Right cardiac atrium (tissue), 5 donors: Measurements from ENCODE around the gene LDLRAD4. TPM values are rescaled to one million over a fixed set of nuclear protein-coding genes. Genes with fewer than 3 reads are reported as not detected.

Experiments used
- ATAC-seq, 2 donors: fragments of 200-7000 bp; cut with Tn5 transposase; one replicate each; pipeline versions ENCODE4 v1.8.0 to v1.9.1; 2020; ENCODE audit warnings: moderate library complexity in 2 of 2, mild to moderate bottlenecking in 1 of 2
- DNase-seq, 3 donors: peaks; one replicate each; pipeline ENCODE4 v3.0.0-alpha.2; 2020
- H3K27ac ChIP-seq: one replicate; pipeline ENCODE4 v1.5.1; 2013; ENCODE audit warnings: mild to moderate bottlenecking, low read length, control low read depth, moderate library complexity
- H3K27me3 ChIP-seq: one replicate; pipeline ENCODE4 v1.6.1; 2013; ENCODE audit not compliant: control insufficient read depth, insufficient read depth
- H3K4me1 ChIP-seq: one replicate; pipeline ENCODE4 v1.6.1; 2013; ENCODE audit warnings: low read length; ENCODE audit not compliant: control insufficient read depth, insufficient read depth
- H3K4me3 ChIP-seq: one replicate; pipeline ENCODE4 v1.5.1; 2013; ENCODE audit warnings: low read length, control low read depth
- H3K9me3 ChIP-seq: one replicate; pipeline ENCODE4 v1.6.1; 2013; ENCODE audit warnings: low read length; ENCODE audit not compliant: control insufficient read depth
- WGBS: extraction: QIAGEN DNeasy Blood & Tissue Kit; methylation state at CpG from one replicate; pipeline ENCODE4 v1.1.7; 2013; 5-methylcytosine and 5-hydroxymethylcytosine counted together
- intact Hi-C, 4 donors: fragments of 100-400 bp; cut with DNase I; formaldehyde crosslinking; loops; one replicate each; pipeline versions ENCODE4 v1.11.0 to v1.14.0; 2022 to 2023
- polyA plus RNA-seq: library from polyadenylated mRNA; stranded (reverse); fragments of 200-250 nt; gene quantifications from one replicate; pipeline ENCODE4 v1.2.3, GENCODE V29; 2013
- total RNA-seq, 4 donors: library from RNA; stranded (reverse); fragmentation: NEBNext Ultra II Directional; extraction: Animal tissue kit (Norgen Biotek cat#: 25700); gene quantifications; one replicate each; pipeline ENCODE4 v1.2.1, GENCODE V29; 2021
- donor health status: healthy with polysubstance abuse.
- donor health status: DM: no; HTN: yes; CAD: no.
- donor health status: DM: no; HTN: no; CAD: no.
- donor health status: DM: no; HTN: yes; CAD: no; lungs with severe emphysema.
- donor health status: DM: yes; HTN: yes; CAD: no.

Gene LDLRAD4
- total and polyA plus RNA-seq, 5 donors: 25.7 to 159 (median 68.1) TPM

GRCh38 chr18:13620818-13621445 is 402.4 kb downstream of the LDLRAD4 start:
- ATAC-seq (no peak), DNase-seq (no peak)
- Histone ChIP-seq H3K4me1 (no peaks in the 10 kb centered on the region), H3K9me3 (no peaks in the 10 kb centered on the region), H3K27ac (no peak overlapping the region), H3K27me3 (no peaks in the 10 kb centered on the region), H3K4me3 (no peak overlapping the region)
- intact Hi-C loops: loop anchor here in 1 of 4 donors (10.0 kb wide), 1 partner anchor 406 kb away; the partner anchor contains the start of gene LDLRAD4
- WGBS: 95% methylated on average over 29 of the region's 29 CpGs

- H3K9me3 ChIP-seq: no peaks in the 10 kb centered on the region
- H3K4me1 ChIP-seq: no peaks in the 10 kb centered on the region
- H3K27me3 ChIP-seq: no peaks in the 10 kb centered on the region
- no peak overlapping the region for H3K4me3 ChIP-seq
- ATAC-seq (no peak), DNase-seq (no peak)
- intact Hi-C loops: loop anchor here in 1 of 4 donors (10.0 kb wide), 1 partner anchor 407 kb away; the partner anchor contains the start of gene LDLRAD4
- WGBS: 96% methylated on average over 23 of the region's 23 CpGs
- H3K27ac ChIP-seq: no peak overlapping the region
Measured at GRCh38 chr18:13621446-13621849, 402.9 kb downstream of the LDLRAD4 start.

- Histone ChIP-seq H3K27ac (no peak overlapping the region), H3K4me1 (no peaks in the 10 kb centered on the region), H3K27me3 (no peaks in the 10 kb centered on the region), H3K4me3 (no peak overlapping the region), H3K9me3 (no peaks in the 10 kb centered on the region)
- 92% methylated on average over 19 of the region's 19 CpGs for WGBS
- intact Hi-C loops: loop anchor here in 1 of 4 donors (10.0 kb wide), 1 partner anchor 407 kb away; the partner anchor contains the start of gene LDLRAD4
- DNase-seq (no peak), ATAC-seq (no peak)
Measured at GRCh38 chr18:13621886-13622619, 403.5 kb downstream of the LDLRAD4 start.

- Histone ChIP-seq H3K4me3 (no peak overlapping the region), H3K4me1 (no peaks in the 10 kb centered on the region), H3K27me3 (no peaks in the 10 kb centered on the region), H3K27ac (no peak overlapping the region), H3K9me3 (no peaks in the 10 kb centered on the region)
- ATAC-seq (no peak), DNase-seq (no peak)
- intact Hi-C loops: loop anchor here in 1 of 4 donors (10.0 kb wide), 1 partner anchor 408 kb away; the partner anchor contains the start of gene LDLRAD4
- 96% methylated on average over 8 of the region's 8 CpGs for WGBS
Measured at GRCh38 chr18:13622751-13623150, 404.2 kb downstream of the LDLRAD4 start.

DNA sequence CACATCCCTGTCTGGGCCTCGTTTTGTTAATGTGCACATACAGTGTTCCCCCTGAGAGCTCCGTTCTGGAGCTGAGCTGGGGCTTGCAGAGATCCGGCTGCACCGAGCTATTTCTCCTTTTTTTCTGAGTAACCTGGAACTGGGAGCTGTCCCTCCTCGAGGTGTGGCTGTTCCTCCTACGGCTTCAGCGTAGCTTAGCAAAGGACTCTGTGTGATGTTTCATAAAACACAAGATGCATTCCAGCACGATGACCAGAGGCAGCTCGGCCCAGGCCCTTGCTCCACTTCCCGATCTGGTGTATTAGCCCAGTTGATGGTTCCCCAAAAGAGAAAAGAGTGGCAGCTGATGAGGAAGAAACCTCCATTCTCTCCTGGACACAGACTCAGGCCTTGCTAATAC is 404.8 kb downstream of the LDLRAD4 start:
- Histone ChIP-seq H3K4me1 (no peaks in the 10 kb centered on the region), H3K27me3 (no peaks in the 10 kb centered on the region), H3K4me3 (no peak overlapping the region), H3K27ac (no peak overlapping the region), H3K9me3 (no peaks in the 10 kb centered on the region)
- 69% methylated on average over 10 of the region's 10 CpGs for WGBS
- ATAC-seq: no peak
- DNase-seq: no peak
- intact Hi-C loops: loop anchor here in 1 of 4 donors (10.0 kb wide), 1 partner anchor 409 kb away; the partner anchor contains the start of gene LDLRAD4

DNA sequence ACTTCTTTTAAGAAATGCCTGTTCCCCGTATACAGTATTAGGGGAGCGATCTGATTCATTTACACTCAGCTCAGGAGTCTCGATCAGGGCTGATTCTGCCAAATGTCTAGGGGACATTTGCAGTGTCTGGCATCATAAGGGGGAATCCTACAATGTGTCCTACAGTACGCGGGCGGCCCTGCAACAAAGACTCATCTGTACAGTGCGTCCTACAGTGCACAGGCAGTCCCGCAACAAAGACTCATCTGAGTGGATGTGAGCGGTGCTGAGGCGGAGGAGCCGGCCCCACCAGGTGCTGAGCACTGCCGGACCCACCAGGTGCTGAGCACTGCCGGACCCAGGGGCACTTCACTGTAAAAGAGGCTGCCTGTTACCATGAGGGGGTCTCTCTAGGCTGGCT is 405.3 kb downstream of the LDLRAD4 start:
- no peaks in the 10 kb centered on the region for H3K4me1 ChIP-seq

DNA sequence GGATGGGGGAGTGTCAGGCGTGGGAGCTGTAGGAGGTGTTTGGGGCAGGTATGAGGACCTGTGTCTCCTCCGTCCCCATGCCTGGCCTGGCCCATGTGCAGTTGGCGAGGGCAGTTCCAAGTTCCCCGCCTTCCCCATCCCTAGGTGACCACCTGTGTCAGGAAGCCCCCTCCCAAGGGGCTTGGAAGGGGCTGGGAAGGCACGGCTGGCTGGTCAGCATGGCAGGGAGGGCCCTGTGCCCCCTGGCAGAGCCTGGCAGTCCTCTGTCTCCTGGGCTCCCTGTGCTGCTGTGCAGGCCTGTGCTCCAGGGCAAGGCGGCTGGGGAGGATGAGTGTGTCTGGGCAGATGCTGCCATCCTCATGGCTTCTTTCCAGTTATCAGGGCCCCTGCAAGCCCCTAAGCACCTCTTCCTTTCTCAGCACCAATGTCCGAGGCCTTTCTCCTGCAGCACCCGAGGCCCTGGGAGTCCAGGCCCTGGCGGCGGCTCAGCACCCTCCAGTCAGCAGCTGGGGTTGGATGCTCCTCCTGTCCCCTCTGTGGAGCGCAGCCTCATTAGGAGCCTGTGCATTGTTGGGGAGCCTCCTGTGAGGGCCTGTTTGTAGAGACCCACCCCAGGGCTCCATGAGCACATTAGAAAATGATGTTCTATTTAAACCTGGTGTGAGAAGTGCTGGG is 406.1 kb downstream of the LDLRAD4 start:
- ATAC-seq (no peak), DNase-seq (no peak)
- Histone ChIP-seq H3K4me1 (no peaks in the 10 kb centered on the region), H3K27me3 (no peaks in the 10 kb centered on the region), H3K27ac (no peak overlapping the region), H3K4me3 (no peak overlapping the region), H3K9me3 (no peaks in the 10 kb centered on the region)
- intact Hi-C loops: loop anchor here in 1 of 4 donors (10.0 kb wide), 1 partner anchor 410 kb away; the partner anchor contains the start of gene LDLRAD4
- 88% methylated on average over 11 of the region's 11 CpGs for WGBS

More for the DNA sequence above, 405.3 kb downstream of the LDLRAD4 start:
- ATAC-seq (no peak), DNase-seq (no peak)
- intact Hi-C loops: loop anchor here in 1 of 4 donors (10.0 kb wide), 1 partner anchor 409 kb away; the partner anchor contains the start of gene LDLRAD4
- Histone ChIP-seq H3K27ac (no peak overlapping the region), H3K27me3 (no peaks in the 10 kb centered on the region), H3K9me3 (no peaks in the 10 kb centered on the region), H3K4me3 (no peak overlapping the region)
- 94% methylated on average over 13 of the region's 13 CpGs for WGBS

DNA sequence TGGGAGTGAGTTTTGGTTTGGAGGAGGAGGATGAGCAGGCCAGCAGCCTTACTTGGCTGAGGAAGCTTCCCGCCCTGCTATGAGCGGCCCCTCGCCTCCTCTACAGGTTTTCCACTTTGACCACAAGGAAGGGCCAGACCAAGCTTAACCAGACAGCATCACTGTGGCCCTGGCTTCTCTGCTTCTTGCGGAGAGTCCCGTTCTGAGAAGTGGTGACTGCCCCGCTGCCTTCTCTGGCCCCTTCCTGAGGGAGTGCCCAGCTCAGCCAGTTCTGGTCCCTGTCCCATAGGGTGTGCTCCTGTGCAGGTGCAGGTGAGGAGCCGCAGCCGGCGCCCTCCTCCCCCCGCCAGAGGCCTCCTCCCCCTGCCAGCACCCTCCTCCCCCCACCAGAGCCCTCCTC is 406.8 kb downstream of the LDLRAD4 start:
- H3K27me3 ChIP-seq: no peaks in the 10 kb centered on the region
- intact Hi-C loops: loop anchor here in 1 of 4 donors (10.0 kb wide), 1 partner anchor 411 kb away; the partner anchor contains the start of gene LDLRAD4
- ATAC-seq: no peak
- no peak for DNase-seq
- no peak overlapping the region for H3K4me3 ChIP-seq
- H3K27ac ChIP-seq: no peak overlapping the region
- WGBS: 94% methylated on average over 10 of the region's 10 CpGs
- no peaks in the 10 kb centered on the region for H3K4me1 ChIP-seq
- H3K9me3 ChIP-seq: no peaks in the 10 kb centered on the region

GRCh38 chr18:13625843-13626543 is 407.4 kb downstream of the LDLRAD4 start:
- no peak for DNase-seq
- no peak for ATAC-seq
- WGBS: 92% methylated on average over 8 of the region's 8 CpGs
- H3K27me3 ChIP-seq: no peaks in the 10 kb centered on the region
- intact Hi-C loops: loop anchor here in 1 of 4 donors (10.0 kb wide), 1 partner anchor 411 kb away; the partner anchor contains the start of gene LDLRAD4
- no peak overlapping the region for H3K4me3 ChIP-seq
- H3K27ac ChIP-seq: no peak overlapping the region
- no peaks in the 10 kb centered on the region for H3K4me1 ChIP-seq
- no peaks in the 10 kb centered on the region for H3K9me3 ChIP-seq

- 68% methylated on average over 2 of the region's 2 CpGs for WGBS
- H3K27me3 ChIP-seq: no peaks in the 10 kb centered on the region
- intact Hi-C loops: loop anchor here in 1 of 4 donors (10.0 kb wide), 1 partner anchor 412 kb away; the partner anchor contains the start of gene LDLRAD4
- ATAC-seq (no peak), DNase-seq (no peak)
- no peak overlapping the region for H3K4me3 ChIP-seq
- no peaks in the 10 kb centered on the region for H3K4me1 ChIP-seq
- no peak overlapping the region for H3K27ac ChIP-seq
- no peaks in the 10 kb centered on the region for H3K9me3 ChIP-seq
Measured at GRCh38 chr18:13626544-13626908, 408.0 kb downstream of the LDLRAD4 start.
